ENCODE results near the gene STRBP. TPM values are rescaled to one million over a fixed set of nuclear protein-coding genes. Genes with fewer than 3 reads are reported as not detected.
"Not testable (repeated sequence)": the region's sequence is repeated elsewhere in the genome, so short reads cannot be mapped to it uniquely, and the experiment has no call there.

The STRBP gene
- total RNA-seq, 1 donor from 2014 or later = 11.1 TPM

GRCh38 chr9:123250504-123250903 lies 17.9 kb downstream of the STRBP start:
- no peak for DNase-seq (ENCODE audit: low spot score)

GRCh38 chr9:123249162-123249561 lies 19.2 kb downstream of the STRBP start:
- DNase-seq (ENCODE audit: low spot score) = not testable (repeated sequence)

- no peak for DNase-seq (ENCODE audit: low spot score)
Observed at GRCh38 chr9:123248630-123249029, 19.8 kb downstream of the STRBP start.

- no peak for DNase-seq (ENCODE audit: low spot score)
Observed at GRCh38 chr9:123246534-123246933, 21.9 kb downstream of the STRBP start.

GRCh38 chr9:123239726-123240125 lies 28.7 kb downstream of the STRBP start:
- no peak for DNase-seq (ENCODE audit: low spot score)

GRCh38 chr9:123238365-123238764 lies 30.0 kb downstream of the STRBP start:
- no peak for DNase-seq (ENCODE audit: low spot score)

- DNase-seq (ENCODE audit: low spot score) = no peak
Observed at GRCh38 chr9:123237220-123237619, 31.2 kb downstream of the STRBP start.

GRCh38 chr9:123235448-123235847 lies 32.9 kb downstream of the STRBP start:
- no peak for DNase-seq (ENCODE audit: low spot score)

GRCh38 chr9:123234853-123235252 lies 33.5 kb downstream of the STRBP start:
- DNase-seq (ENCODE audit: low spot score) = no peak

- no peak for DNase-seq (ENCODE audit: low spot score)
Observed at GRCh38 chr9:123232332-123232731, 36.1 kb downstream of the STRBP start.

GRCh38 chr9:123231421-123231820 lies 37.0 kb downstream of the STRBP start:
- peak; percentile 59 for DNase-seq (ENCODE audit: low spot score)

- peak; percentile 26 for DNase-seq (ENCODE audit: low spot score)
Observed at GRCh38 chr9:123228967-123229366, 39.4 kb downstream of the STRBP start.

GRCh38 chr9:123225995-123226394 lies 42.4 kb downstream of the STRBP start:
- DNase-seq (ENCODE audit: low spot score) = no peak

GRCh38 chr9:123225374-123225813 lies 43.0 kb downstream of the STRBP start:
- DNase-seq (ENCODE audit: low spot score) = peak; percentile 29

GRCh38 chr9:123220127-123220526 lies 48.3 kb downstream of the STRBP start:
- no peak for DNase-seq (ENCODE audit: low spot score)

GRCh38 chr9:123218831-123219230 lies 49.6 kb downstream of the STRBP start:
- DNase-seq (ENCODE audit: low spot score) = no peak

GRCh38 chr9:123217128-123217654 lies 51.2 kb downstream of the STRBP start:
- DNase-seq (ENCODE audit: low spot score) = peak; percentile 12

- no peak for DNase-seq (ENCODE audit: low spot score)
Observed at GRCh38 chr9:123216251-123216797, 52.1 kb downstream of the STRBP start.

GRCh38 chr9:123211081-123211480 lies 57.3 kb downstream of the STRBP start:
- no peak for DNase-seq (ENCODE audit: low spot score)

GRCh38 chr9:123208626-123209174 lies 59.7 kb downstream of the STRBP start:
- DNase-seq (ENCODE audit: low spot score) = peak; percentile 33

GRCh38 chr9:123206065-123206464 lies 62.3 kb downstream of the STRBP start:
- no peak for DNase-seq (ENCODE audit: low spot score)

GRCh38 chr9:123201083-123201482 lies 67.3 kb downstream of the STRBP start:
- no peak for DNase-seq (ENCODE audit: low spot score)

GRCh38 chr9:123200469-123200868 lies 67.9 kb downstream of the STRBP start:
- DNase-seq (ENCODE audit: low spot score) = not testable (repeated sequence)

- DNase-seq (ENCODE audit: low spot score) = no peak
Observed at GRCh38 chr9:123196124-123196523, 72.3 kb downstream of the STRBP start.

Measured in umbilical cord (tissue), 2 donors.